RWPE1 (cell line): ENCODE results near the gene HPD.

Experiments used
- CTCF ChIA-PET: fragments of 350-600 bp; sonication (Branson Sonifier 250); formaldehyde crosslinking; extraction: SDS; loops from one replicate; lab custom pipeline; 2021; lab: Yijun Ruan, JAX
- POLR2A ChIA-PET: fragments of 400-600 bp; formaldehyde crosslinking; extraction: SDS; loops from one replicate; lab custom pipeline; 2020; ENCODE audit warnings: antibody characterized with exemption; ENCODE audit not compliant: low non-redundant PET; lab: Yijun Ruan, JAX
- DNase-seq: peaks from one replicate; pipeline ENCODE4 v3.0.0; 2012; ENCODE audit warnings: low spot score
- H3K27ac ChIP-seq: fragments of 450-650 bp; 2 replicates; pipeline ENCODE4 v1.5.1; 2017
- TF ChIP-seq, protein P1 (sequence below): fragments of 450-650 bp; conservative IDR thresholded peaks from 2 replicates; pipeline ENCODE4 v1.5.1; 2017; ENCODE audit warnings: low read depth, mild to moderate bottlenecking

Gene HPD

DNA sequence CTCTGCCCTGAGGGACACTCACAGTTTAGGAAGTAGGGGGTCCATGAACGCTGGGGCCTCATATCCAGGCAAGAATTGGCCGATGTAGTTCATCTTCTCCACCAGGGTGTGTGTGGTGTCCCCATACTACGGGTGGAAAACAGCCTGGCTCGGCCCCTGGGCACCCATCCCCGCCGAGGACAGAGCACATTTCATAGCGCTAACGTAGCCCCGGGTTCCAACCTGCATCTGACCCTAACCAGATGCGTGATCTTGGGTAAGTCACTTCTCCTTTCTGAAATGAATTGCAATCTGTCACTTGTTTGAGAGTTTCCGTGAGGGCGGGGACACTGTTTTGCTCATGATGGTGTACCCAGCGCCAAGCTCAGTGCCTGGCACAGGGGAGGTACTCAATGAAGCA, 9.0 kb downstream of the HPD start:
- no peak overlapping the region for H3K27ac ChIP-seq
- TF ChIP-seq, protein P1, sequence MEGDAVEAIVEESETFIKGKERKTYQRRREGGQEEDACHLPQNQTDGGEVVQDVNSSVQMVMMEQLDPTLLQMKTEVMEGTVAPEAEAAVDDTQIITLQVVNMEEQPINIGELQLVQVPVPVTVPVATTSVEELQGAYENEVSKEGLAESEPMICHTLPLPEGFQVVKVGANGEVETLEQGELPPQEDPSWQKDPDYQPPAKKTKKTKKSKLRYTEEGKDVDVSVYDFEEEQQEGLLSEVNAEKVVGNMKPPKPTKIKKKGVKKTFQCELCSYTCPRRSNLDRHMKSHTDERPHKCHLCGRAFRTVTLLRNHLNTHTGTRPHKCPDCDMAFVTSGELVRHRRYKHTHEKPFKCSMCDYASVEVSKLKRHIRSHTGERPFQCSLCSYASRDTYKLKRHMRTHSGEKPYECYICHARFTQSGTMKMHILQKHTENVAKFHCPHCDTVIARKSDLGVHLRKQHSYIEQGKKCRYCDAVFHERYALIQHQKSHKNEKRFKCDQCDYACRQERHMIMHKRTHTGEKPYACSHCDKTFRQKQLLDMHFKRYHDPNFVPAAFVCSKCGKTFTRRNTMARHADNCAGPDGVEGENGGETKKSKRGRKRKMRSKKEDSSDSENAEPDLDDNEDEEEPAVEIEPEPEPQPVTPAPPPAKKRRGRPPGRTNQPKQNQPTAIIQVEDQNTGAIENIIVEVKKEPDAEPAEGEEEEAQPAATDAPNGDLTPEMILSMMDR = no peak
- no peak for DNase-seq
- ChIA-PET CTCF (no interaction called here), POLR2A (no interaction called here)

- TF ChIP-seq, protein P1 = no peak
- DNase-seq = no peak
- CTCF ChIA-PET = no interaction called here
- POLR2A ChIA-PET = no interaction called here
- H3K27ac ChIP-seq = no peak overlapping the region
These were observed 9.4 kb downstream of the HPD start for GRCh38 chr12:121849211-121849610.

- H3K27ac ChIP-seq = no peak overlapping the region
- ChIA-PET POLR2A (no interaction called here), CTCF (no interaction called here)
- no peak for DNase-seq
- TF ChIP-seq, protein P1 = no peak
These were observed 13.0 kb downstream of the HPD start for GRCh38 chr12:121845701-121846100.

- no peak overlapping the region for H3K27ac ChIP-seq
- CTCF ChIA-PET = no interaction called here
- TF ChIP-seq, protein P1 = no peak
- DNase-seq = no peak
- POLR2A ChIA-PET = no interaction called here
These were observed 15.2 kb downstream of the HPD start for GRCh38 chr12:121843236-121843982.

DNA sequence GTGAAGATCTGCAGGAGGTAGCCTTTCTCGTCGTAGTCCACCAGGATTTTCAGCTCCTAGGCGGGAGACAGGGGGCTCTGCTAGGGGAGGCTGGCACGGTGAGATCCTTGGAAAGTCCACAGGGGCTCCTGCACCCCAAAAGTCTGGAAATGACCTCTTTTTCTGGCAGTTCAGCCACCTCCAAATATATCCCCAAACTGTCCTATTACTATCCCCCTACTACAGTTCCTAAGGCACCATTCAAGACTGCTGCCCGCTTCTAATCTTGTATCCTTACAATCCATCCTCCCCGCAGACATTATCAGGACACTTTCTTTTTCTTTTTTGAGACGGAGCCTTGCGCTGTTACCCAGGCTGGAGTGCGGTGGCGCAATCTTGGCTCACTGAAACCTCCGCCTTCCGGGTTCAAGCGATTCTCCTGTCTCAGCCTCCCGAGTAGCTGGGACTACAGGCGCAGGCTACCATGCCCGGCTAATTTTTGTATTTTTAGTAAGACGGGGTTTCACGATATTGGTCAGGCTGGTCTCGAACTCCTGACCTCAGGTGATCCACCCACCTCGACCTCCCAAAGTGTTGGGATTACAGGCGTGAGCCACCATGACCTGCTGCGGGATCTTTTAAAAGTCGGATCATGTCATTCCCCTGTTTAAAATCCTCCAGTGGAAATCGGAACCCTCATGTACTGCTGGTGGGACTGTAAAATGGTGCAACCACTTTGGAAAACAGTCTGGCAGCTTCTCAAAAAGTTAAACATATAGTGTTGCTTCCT, 18.5 kb downstream of the HPD start:
- ChIA-PET POLR2A (interaction anchor here (0.6 to 0.7 kb wide), 2 partner anchors 47 to 143 kb away, joined by 6 to 8 read pairs; no protein-coding TSS in a partner anchor), CTCF (interaction anchor here (0.6 to 0.8 kb wide), 4 partner anchors 42 to 1116 kb away, joined by 3 to 4 read pairs (median 4); no protein-coding TSS in a partner anchor)
- TF ChIP-seq, protein P1 = no peak
- peak overlapping the region; percentile 77 for H3K27ac ChIP-seq
- no peak for DNase-seq
